Thyroid gland (tissue), 4 donors: ENCODE measurements around the gene THBS1.

ENCODE experiments used
- CTCF ChIP-seq, 6 experiments: fragments of 200-600 bp in 3 of 6; fragments of 450-650 bp in 3 of 6; sonication (generic) in 3 of 6; IDR thresholded peaks; one replicate each; pipeline ENCODE4 v1.5.1; 2016 to 2019; ENCODE audit warnings: antibody characterized with exemption in 6 of 6, mild to moderate bottlenecking in 2 of 6, inconsistent platforms in 1 of 6, moderate library complexity in 1 of 6
- POLR2A ChIP-seq, 2 donors: fragments of 450-650 bp; IDR thresholded peaks; one replicate each; pipeline ENCODE4 v1.6.1; 2017; ENCODE audit warnings: antibody characterized with exemption in 2 of 2, mild to moderate bottlenecking in 2 of 2, moderate library complexity in 1 of 2

GRCh38 chr15:39555885-39556284, 25.0 kb upstream of the THBS1 start:
- TF ChIP-seq CTCF (IDR thresholded peaks at IDR 0.05) (no peak), POLR2A (IDR thresholded peaks at IDR 0.05) (no peak)
